HCT116 (cell line): ENCODE data around the gene FARP1. TPM values are rescaled to one million over a fixed set of nuclear protein-coding genes. Genes with fewer than 3 reads are reported as not detected.

Source experiments
- ATAC-seq: fragments of 200-7000 bp; cut with Tn5 transposase; 2 replicates; pipeline ENCODE4 v1.9.1; 2020; ENCODE audit warnings: mild to moderate bottlenecking, moderate library complexity
- BruUV-seq: library from RNA; stranded (reverse); fragments of 400-500 nt; replicated peaks from 2 replicates; lab custom pipeline; 2021; lab: Mats Ljungman, UMichigan
- CTCF ChIA-PET: fragments of 300-600 bp; sonication (Branson Sonifier 250); formaldehyde crosslinking; loops from one replicate; lab custom pipeline; 2021; ENCODE audit warnings: antibody characterized with exemption; lab: Charles Lee
- POLR2A ChIA-PET: fragments of 300-600, 350-600 bp; sonication (Branson Sonifier 250); formaldehyde crosslinking; loops from one replicate; lab custom pipeline; 2021; ENCODE audit warnings: antibody characterized with exemption; lab: Charles Lee
- RAD21 ChIA-PET, 2 experiments: fragments of 300-600 bp; sonication (Branson Sonifier 250); formaldehyde crosslinking; loops; one replicate each; lab custom pipeline; 2023; ENCODE audit warnings: low total read pairs in 2 of 2; ENCODE audit not compliant: uncharacterized antibody in 2 of 2, unreplicated experiment in 2 of 2, low non-redundant PET in 1 of 2; lab: Charles Lee
- DNase-seq: peaks from one replicate; pipeline ENCODE4 v3.0.0-alpha.2; 2010; ENCODE audit warnings: low read depth, low spot score
- H2AFZ ChIP-seq: fragments of 200-600 bp; shearing (Covaris generic), sonication (generic); 2 replicates; pipeline ENCODE4 v1.6.1; 2017; ENCODE audit warnings: low read depth, mixed run types, mixed read lengths, antibody characterized with exemption, low read length; ENCODE audit not compliant: poor library complexity, severe bottlenecking
- H3K27ac ChIP-seq: 2 replicates; pipeline ENCODE4 v1.5.1; 2012; ENCODE audit warnings: low read depth, low read length
- H3K27me3 ChIP-seq: fragments of 200-600 bp; sonication (generic); 2 replicates; pipeline ENCODE4 v1.6.1; 2016; ENCODE audit warnings: mixed run types, low read length, mixed read lengths; ENCODE audit not compliant: insufficient read depth
- H3K36me3 ChIP-seq, 2 experiments: fragments of 200-500 bp in 1 of 2; fragments of 200-600 bp in 1 of 2; sonication (Bioruptor generic) in 1 of 2; sonication (generic) in 1 of 2; 2 replicates each; pipeline versions ENCODE4 v1.5.1 to v1.6.1; 2014 to 2016; ENCODE audit warnings: low read length in 2 of 2, inconsistent platforms in 1 of 2, mixed read lengths in 1 of 2, mixed run types in 1 of 2; ENCODE audit not compliant: insufficient read depth in 2 of 2, control insufficient read depth in 1 of 2
- H3K4me1 ChIP-seq, 2 experiments: fragments of 200-600 bp in 1 of 2; sonication (generic) in 1 of 2; 2 replicates each; pipeline versions ENCODE4 v1.5.1 to v1.6.1; 2012 to 2017; ENCODE audit warnings: low read length in 2 of 2, inconsistent platforms in 1 of 2, mild to moderate bottlenecking in 1 of 2, mixed read lengths in 1 of 2, mixed run types in 1 of 2, moderate library complexity in 1 of 2; ENCODE audit not compliant: insufficient read depth in 2 of 2, control insufficient read depth in 1 of 2
- H3K4me2 ChIP-seq: fragments of 200-600 bp; sonication (generic); 2 replicates; pipeline ENCODE4 v1.6.1; 2017; ENCODE audit warnings: mixed run types, low read length, mixed read lengths
- H3K4me3 ChIP-seq, 2 experiments: fragments of 200-600 bp in 1 of 2; sonication (generic) in 1 of 2; replicated peaks in 1 of 2; 2 replicates each; pipeline ENCODE4 v1.5.1; 2011 to 2016; ENCODE audit warnings: low read length in 2 of 2, control low read depth in 1 of 2, low read depth in 1 of 2, mild to moderate bottlenecking in 1 of 2, mixed read lengths in 1 of 2, mixed run types in 1 of 2
- H3K79me2 ChIP-seq: fragments of 200-600 bp; sonication (generic); 2 replicates; pipeline ENCODE4 v1.6.1; 2017; ENCODE audit warnings: mild to moderate bottlenecking, mixed run types, low read length, moderate library complexity, mixed read lengths; ENCODE audit not compliant: insufficient read depth
- H3K9ac ChIP-seq: fragments of 200-600 bp; sonication (generic); 2 replicates; pipeline ENCODE4 v1.6.1; 2016; ENCODE audit warnings: low read length, mixed read lengths
- H3K9me2 ChIP-seq: fragments of 200-600 bp; sonication (generic), shearing (Covaris generic); 2 replicates; pipeline ENCODE4 v1.6.1; 2017; ENCODE audit warnings: mixed run types, mild to moderate bottlenecking, moderate library complexity; ENCODE audit not compliant: insufficient read depth
- H3K9me3 ChIP-seq, 2 experiments: fragments of 200-500 bp in 1 of 2; fragments of 200-600 bp in 1 of 2; sonication (Bioruptor generic) in 1 of 2; sonication (generic) in 1 of 2; 2 replicates each; pipeline ENCODE4 v1.6.1; 2014 to 2017; ENCODE audit warnings: low read length in 2 of 2, mixed read lengths in 2 of 2, inconsistent platforms in 1 of 2, low read depth in 1 of 2, mild to moderate bottlenecking in 1 of 2, mixed run types in 1 of 2, moderate library complexity in 1 of 2; ENCODE audit not compliant: control insufficient read depth in 1 of 2, insufficient read depth in 1 of 2
- H4K20me1 ChIP-seq: fragments of 200-600 bp; sonication (generic), shearing (Covaris generic); 2 replicates; pipeline ENCODE4 v1.6.1; 2017; ENCODE audit warnings: mixed run types, mild to moderate bottlenecking, moderate library complexity; ENCODE audit not compliant: insufficient read depth
- CBX3 ChIP-seq: IDR thresholded peaks from 2 replicates; pipeline ENCODE4 v1.6.1; 2012; ENCODE audit warnings: low read depth
- ELF1 ChIP-seq: IDR thresholded peaks from 2 replicates; pipeline ENCODE4 v1.6.1; 2012; ENCODE audit warnings: low read depth, borderline replicate concordance
- EZH2 ChIP-seq: fragments of 200-600 bp; sonication (generic); IDR thresholded peaks from 2 replicates; pipeline ENCODE4 v1.6.1; 2017; ENCODE audit warnings: antibody characterized with exemption, mixed run types
- JUND ChIP-seq: IDR thresholded peaks from 2 replicates; pipeline ENCODE4 v1.6.1; 2012
- POLR2AphosphoS5 ChIP-seq: IDR thresholded peaks from 2 replicates; pipeline ENCODE4 v1.6.1; 2011; ENCODE audit warnings: mild to moderate bottlenecking, low read depth, low read length, moderate library complexity
- RAD21 ChIP-seq: IDR thresholded peaks from 2 replicates; pipeline ENCODE4 v1.6.1; 2012; ENCODE audit warnings: low read depth, mild to moderate bottlenecking
- SIN3A ChIP-seq: IDR thresholded peaks from 2 replicates; pipeline ENCODE4 v1.6.1; 2012; ENCODE audit warnings: low read depth
- SP1 ChIP-seq: IDR thresholded peaks from 2 replicates; pipeline ENCODE4 v1.6.1; 2012; ENCODE audit warnings: low read depth
- YY1 ChIP-seq: IDR thresholded peaks from 2 replicates; pipeline ENCODE4 v1.6.1; 2011; ENCODE audit warnings: low read length, low read depth, moderate library complexity, mild to moderate bottlenecking; ENCODE audit not compliant: insufficient replicate concordance; ENCODE audit errors: extremely low read depth
- ZNF274 ChIP-seq: fragments of 200-500 bp; sonication (Bioruptor generic); IDR thresholded peaks from 2 replicates; pipeline ENCODE4 v1.6.1; 2014; ENCODE audit warnings: mild to moderate bottlenecking, low read depth, low read length, inconsistent platforms
- intact Hi-C: fragments of 100-400 bp; cut with micrococcal nuclease; formaldehyde crosslinking; loops from 2 replicates; pipeline ENCODE4 v1.10.0; 2022
- total RNA-seq: library from RNA; stranded (reverse); gene quantifications from one replicate; pipeline ENCODE4 v1.2.1, GENCODE V29; 2021; ENCODE audit not compliant: unreplicated experiment
- TF ChIP-seq, protein P1 (sequence below): IDR thresholded peaks from 2 replicates; pipeline ENCODE4 v1.6.1; 2012
- TF ChIP-seq, protein P2 (sequence below): IDR thresholded peaks from 2 replicates; pipeline ENCODE4 v1.6.1; 2012

Gene FARP1
- total RNA-seq, 1 experiment from 2014 or later: 30.5 TPM

DNA sequence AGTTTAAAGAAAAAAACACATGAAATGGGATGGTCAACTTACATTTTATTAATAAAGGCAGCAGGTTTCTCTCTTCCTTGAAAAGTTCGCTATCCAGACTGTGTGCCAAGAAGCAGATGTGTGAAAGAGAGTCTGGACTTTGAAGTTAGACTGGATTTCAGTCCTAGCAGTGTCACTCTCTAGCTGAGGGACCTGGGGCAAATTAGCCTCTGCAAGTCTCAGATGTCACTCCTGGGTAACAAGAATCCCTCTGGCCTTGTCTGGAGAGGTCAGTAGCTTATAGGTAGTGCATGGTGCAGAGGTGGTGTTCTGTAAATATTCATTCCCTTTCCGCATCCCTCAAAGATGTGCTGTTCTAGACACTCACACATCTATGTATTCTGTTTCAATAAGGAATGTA is 221.8 kb downstream of the FARP1 start:
- no peak for DNase-seq
- Histone ChIP-seq H2AFZ (no peak overlapping the region), H3K4me1 (no peaks in the 10 kb centered on the region), H3K9me2 (no peaks in the 10 kb centered on the region), H3K36me3 (no peaks in the 10 kb centered on the region), H3K27ac (no peak overlapping the region), H3K79me2 (no peaks in the 10 kb centered on the region), H3K4me3 (no peak overlapping the region), H3K9ac (no peak overlapping the region), H3K4me2 (no peak overlapping the region), H4K20me1 (no peaks in the 10 kb centered on the region), H3K27me3 (no peaks in the 10 kb centered on the region), H3K9me3 (no peaks in the 10 kb centered on the region)
- TF ChIP-seq, protein P1, sequence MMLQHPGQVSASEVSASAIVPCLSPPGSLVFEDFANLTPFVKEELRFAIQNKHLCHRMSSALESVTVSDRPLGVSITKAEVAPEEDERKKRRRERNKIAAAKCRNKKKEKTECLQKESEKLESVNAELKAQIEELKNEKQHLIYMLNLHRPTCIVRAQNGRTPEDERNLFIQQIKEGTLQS: no peak
- TF ChIP-seq SIN3A: no peak
- ChIA-PET CTCF (no interaction called here), POLR2A (no interaction called here), RAD21 (no interaction called here)
- BruUV-seq: no TSS peak
- intact Hi-C loops: no loop called here
- no peak for ATAC-seq

DNA sequence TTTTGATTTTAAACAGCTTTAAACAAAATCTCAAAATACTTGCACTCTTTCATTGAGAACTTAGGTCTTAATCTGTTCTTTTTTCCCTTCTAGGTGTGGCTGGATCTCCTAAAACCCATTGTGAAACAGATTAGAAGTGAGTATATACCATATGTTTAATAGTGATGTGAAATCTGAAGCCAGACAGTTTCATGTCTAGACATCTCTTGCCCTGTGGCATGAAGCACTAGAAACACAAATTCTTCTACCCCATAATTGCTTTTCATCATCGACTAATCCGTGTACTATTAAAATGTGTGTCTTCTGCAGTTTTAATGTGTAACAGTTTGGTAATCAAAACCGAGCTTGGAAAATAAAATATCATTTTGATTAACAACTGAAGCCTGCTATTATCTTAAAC is 222.4 kb downstream of the FARP1 start:
- DNase-seq (no peak), ATAC-seq (no peak)
- Histone ChIP-seq H3K79me2 (no peaks in the 10 kb centered on the region), H3K36me3 (no peaks in the 10 kb centered on the region), H3K9me2 (no peaks in the 10 kb centered on the region), H3K27me3 (no peaks in the 10 kb centered on the region), H3K4me2 (no peak overlapping the region), H2AFZ (no peak overlapping the region), H3K9me3 (no peaks in the 10 kb centered on the region), H3K9ac (no peak overlapping the region), H3K27ac (no peak overlapping the region), H3K4me3 (no peak overlapping the region), H4K20me1 (no peaks in the 10 kb centered on the region), H3K4me1 (no peaks in the 10 kb centered on the region)
- intact Hi-C loops: no loop called here
- no peak for TF ChIP-seq JUND
- no peak for TF ChIP-seq SIN3A
- no peak for TF ChIP-seq ELF1
- TF ChIP-seq SP1: no peak
- TF ChIP-seq, protein P2, sequence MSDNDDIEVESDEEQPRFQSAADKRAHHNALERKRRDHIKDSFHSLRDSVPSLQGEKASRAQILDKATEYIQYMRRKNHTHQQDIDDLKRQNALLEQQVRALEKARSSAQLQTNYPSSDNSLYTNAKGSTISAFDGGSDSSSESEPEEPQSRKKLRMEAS: no peak
- TF ChIP-seq RAD21: no peak
- no peak for TF ChIP-seq ZNF274
- TF ChIP-seq POLR2AphosphoS5: no peak
- TF ChIP-seq EZH2: no peak
- no peak for TF ChIP-seq CBX3
- TF ChIP-seq YY1: no peak
- ChIA-PET CTCF (no interaction called here), RAD21 (no interaction called here), POLR2A (no interaction called here)
- no TSS peak for BruUV-seq
